Neuron (in vitro differentiated cells): Measurements from ENCODE around the gene ITCH.
"Not testable (repeated sequence)": the region's sequence is repeated elsewhere in the genome, so short reads cannot be mapped to it uniquely, and the experiment has no call there.

Source experiments
- H2AFZ ChIP-seq: one replicate; pipeline ENCODE4 v1.6.1; 2013; ENCODE audit warnings: low read depth, mild to moderate bottlenecking, inconsistent platforms, low read length, moderate library complexity
- H3K27me3 ChIP-seq: one replicate; pipeline ENCODE4 v1.6.1; 2013; ENCODE audit warnings: low read length; ENCODE audit not compliant: insufficient read depth
- H3K36me3 ChIP-seq: one replicate; pipeline ENCODE4 v1.6.1; 2013; ENCODE audit warnings: low read length; ENCODE audit not compliant: insufficient read depth
- H3K4me1 ChIP-seq: one replicate; pipeline ENCODE4 v1.6.1; 2013; ENCODE audit warnings: low read length; ENCODE audit not compliant: insufficient read depth
- H3K4me3 ChIP-seq: 2 replicates; pipeline ENCODE4 v1.5.1; 2013; ENCODE audit warnings: mild to moderate bottlenecking, low read length, moderate library complexity
- H3K9me3 ChIP-seq: one replicate; pipeline ENCODE4 v1.6.1; 2013; ENCODE audit warnings: low read length

ITCH gene

GRCh38 chr20:34475979-34476736, 113.1 kb downstream of the ITCH start:
- no peaks in the 10 kb centered on the region for H3K27me3 ChIP-seq
- H3K9me3 ChIP-seq = no peaks in the 10 kb centered on the region
- no peak overlapping the region for H3K4me3 ChIP-seq
- H3K36me3 ChIP-seq = peaks cover 60% of the 10 kb centered on the region
- H2AFZ ChIP-seq = no peak overlapping the region
- H3K4me1 ChIP-seq = no peaks in the 10 kb centered on the region

- Histone ChIP-seq H3K36me3 (peaks cover 70% of the 10 kb centered on the region), H3K4me1 (no peaks in the 10 kb centered on the region), H3K27me3 (no peaks in the 10 kb centered on the region), H3K9me3 (peaks cover 9% of the 10 kb centered on the region), H3K4me3 (no peak overlapping the region), H2AFZ (no peak overlapping the region)
Observed at GRCh38 chr20:34479627-34480026, 116.6 kb downstream of the ITCH start.

GRCh38 chr20:34482154-34482553, 119.1 kb downstream of the ITCH start:
- H3K4me1 ChIP-seq, H2AFZ ChIP-seq, H3K27me3 ChIP-seq, H3K4me3 ChIP-seq, H3K9me3 ChIP-seq: not testable (repeated sequence)
- peaks cover 70% of the 10 kb centered on the region for H3K36me3 ChIP-seq

- not testable (repeated sequence) for H2AFZ ChIP-seq, H3K27me3 ChIP-seq, H3K4me3 ChIP-seq, H3K9me3 ChIP-seq, H3K4me1 ChIP-seq
- H3K36me3 ChIP-seq = peaks cover 72% of the 10 kb centered on the region
Observed at GRCh38 chr20:34483585-34484220, 120.6 kb downstream of the ITCH start.

- H2AFZ ChIP-seq = no peak overlapping the region
- H3K36me3 ChIP-seq = peaks cover 72% of the 10 kb centered on the region
- H3K9me3 ChIP-seq = peaks cover 9% of the 10 kb centered on the region
- no peaks in the 10 kb centered on the region for H3K4me1 ChIP-seq
- no peak overlapping the region for H3K4me3 ChIP-seq
- H3K27me3 ChIP-seq = no peaks in the 10 kb centered on the region
Observed at GRCh38 chr20:34485068-34485634, 122.1 kb downstream of the ITCH start.

GRCh38 chr20:34491226-34491931, 128.3 kb downstream of the ITCH start:
- H2AFZ ChIP-seq = no peak overlapping the region
- no peaks in the 10 kb centered on the region for H3K9me3 ChIP-seq
- H3K36me3 ChIP-seq = peaks cover 88% of the 10 kb centered on the region
- no peak overlapping the region for H3K4me3 ChIP-seq
- H3K27me3 ChIP-seq = no peaks in the 10 kb centered on the region
- no peaks in the 10 kb centered on the region for H3K4me1 ChIP-seq

GRCh38 chr20:34491932-34492509, 128.9 kb downstream of the ITCH start:
- Histone ChIP-seq H2AFZ (no peak overlapping the region), H3K4me1 (no peaks in the 10 kb centered on the region), H3K36me3 (peaks cover 87% of the 10 kb centered on the region), H3K27me3 (no peaks in the 10 kb centered on the region), H3K9me3 (no peaks in the 10 kb centered on the region), H3K4me3 (no peak overlapping the region)

GRCh38 chr20:34493646-34494045, 130.6 kb downstream of the ITCH start:
- H2AFZ ChIP-seq = no peak overlapping the region
- no peaks in the 10 kb centered on the region for H3K4me1 ChIP-seq
- peaks cover 77% of the 10 kb centered on the region for H3K36me3 ChIP-seq

GRCh38 chr20:34495307-34495706, 132.2 kb downstream of the ITCH start:
- Histone ChIP-seq H3K9me3 (peaks cover 3% of the 10 kb centered on the region), H3K36me3 (peaks cover 62% of the 10 kb centered on the region), H3K27me3 (no peaks in the 10 kb centered on the region), H3K4me1 (no peaks in the 10 kb centered on the region), H2AFZ (no peak overlapping the region), H3K4me3 (no peak overlapping the region)

More at GRCh38 chr20:34493646-34494045, 130.6 kb downstream of the ITCH start:
- H3K4me3 ChIP-seq = no peak overlapping the region
- no peaks in the 10 kb centered on the region for H3K27me3 ChIP-seq
- peaks cover 3% of the 10 kb centered on the region for H3K9me3 ChIP-seq

- Histone ChIP-seq H3K9me3 (peaks cover 4% of the 10 kb centered on the region), H3K27me3 (no peaks in the 10 kb centered on the region), H2AFZ (no peak overlapping the region), H3K4me3 (no peak overlapping the region), H3K4me1 (no peaks in the 10 kb centered on the region), H3K36me3 (peaks cover 58% of the 10 kb centered on the region)
Observed at GRCh38 chr20:34495916-34496315, 132.8 kb downstream of the ITCH start.

- H3K36me3 ChIP-seq = peaks cover 44% of the 10 kb centered on the region
- H3K27me3 ChIP-seq, H2AFZ ChIP-seq, H3K4me1 ChIP-seq, H3K9me3 ChIP-seq, H3K4me3 ChIP-seq: not testable (repeated sequence)
Observed at GRCh38 chr20:34497596-34497995, 134.5 kb downstream of the ITCH start.

- H3K36me3 ChIP-seq = peaks cover 31% of the 10 kb centered on the region
- no peaks in the 10 kb centered on the region for H3K4me1 ChIP-seq
- no peak overlapping the region for H2AFZ ChIP-seq
- H3K9me3 ChIP-seq = peaks cover 4% of the 10 kb centered on the region
- no peak overlapping the region for H3K4me3 ChIP-seq
- H3K27me3 ChIP-seq = no peaks in the 10 kb centered on the region
Observed at GRCh38 chr20:34500823-34501222, 137.8 kb downstream of the ITCH start.

- Histone ChIP-seq H3K27me3 (no peaks in the 10 kb centered on the region), H3K4me1 (no peaks in the 10 kb centered on the region), H3K9me3 (no peaks in the 10 kb centered on the region), H3K4me3 (no peak overlapping the region), H2AFZ (no peak overlapping the region), H3K36me3 (peaks cover 56% of the 10 kb centered on the region)
Observed at GRCh38 chr20:34506480-34506879, 143.4 kb downstream of the ITCH start.
